Activated CD4-positive, alpha-beta T cell treated with anti-CD3 and anti-CD28 coated beads, Interleukin-10, Interleukin-2, amounts not matched to agents 100 ng/mL and 50 ng/mL, durations not matched to agents 16 hours and 8 hours (primary cell): ENCODE results near the gene OBSCN.
"Not testable (repeated sequence)": the region's sequence is repeated elsewhere in the genome, so short reads cannot be mapped to it uniquely, and the experiment has no call there.

Experiments used
- DNase-seq: peaks from one replicate; pipeline ENCODE4 v3.0.0-alpha.2; 2020

The OBSCN gene

GRCh38 chr1:228233136-228233535 lies 25.3 kb downstream of the OBSCN start:
- no peak for DNase-seq

GRCh38 chr1:228234921-228235320 lies 27.1 kb downstream of the OBSCN start:
- no peak for DNase-seq

- DNase-seq: peak; percentile 15
These were observed 28.9 kb downstream of the OBSCN start for GRCh38 chr1:228236744-228237143.

- DNase-seq: no peak
These were observed 30.2 kb downstream of the OBSCN start for GRCh38 chr1:228238007-228238406.

GRCh38 chr1:228238461-228238860 lies 30.6 kb downstream of the OBSCN start:
- DNase-seq: no peak

- DNase-seq: no peak
These were observed 32.8 kb downstream of the OBSCN start for GRCh38 chr1:228240411-228241240.

GRCh38 chr1:228241259-228241658 lies 33.4 kb downstream of the OBSCN start:
- DNase-seq: no peak

GRCh38 chr1:228242409-228242808 lies 34.6 kb downstream of the OBSCN start:
- no peak for DNase-seq

- no peak for DNase-seq
These were observed 35.2 kb downstream of the OBSCN start for GRCh38 chr1:228243093-228243492.

GRCh38 chr1:228243989-228244388 lies 36.1 kb downstream of the OBSCN start:
- DNase-seq: not testable (repeated sequence)

GRCh38 chr1:228245111-228245510 lies 37.3 kb downstream of the OBSCN start:
- DNase-seq: no peak

- DNase-seq: no peak
These were observed 38.5 kb downstream of the OBSCN start for GRCh38 chr1:228246216-228246900.

- no peak for DNase-seq
These were observed 41.9 kb downstream of the OBSCN start for GRCh38 chr1:228249513-228250305.

GRCh38 chr1:228252476-228252875 lies 44.6 kb downstream of the OBSCN start:
- not testable (repeated sequence) for DNase-seq

GRCh38 chr1:228256626-228257375 lies 49.0 kb downstream of the OBSCN start:
- DNase-seq: no peak

- no peak for DNase-seq
These were observed 50.6 kb downstream of the OBSCN start for GRCh38 chr1:228258486-228258885.

- no peak for DNase-seq
These were observed 51.6 kb downstream of the OBSCN start for GRCh38 chr1:228259368-228259894.

GRCh38 chr1:228259951-228260350 lies 52.1 kb downstream of the OBSCN start:
- no peak for DNase-seq

GRCh38 chr1:228261706-228262105 lies 53.9 kb downstream of the OBSCN start:
- DNase-seq: no peak

GRCh38 chr1:228262475-228262874 lies 54.6 kb downstream of the OBSCN start:
- no peak for DNase-seq

- no peak for DNase-seq
These were observed 55.8 kb downstream of the OBSCN start for GRCh38 chr1:228263636-228264035.

- no peak for DNase-seq
These were observed 56.4 kb downstream of the OBSCN start for GRCh38 chr1:228264090-228264829.
